ENCODE data around the gene HAUS8.

DNA sequence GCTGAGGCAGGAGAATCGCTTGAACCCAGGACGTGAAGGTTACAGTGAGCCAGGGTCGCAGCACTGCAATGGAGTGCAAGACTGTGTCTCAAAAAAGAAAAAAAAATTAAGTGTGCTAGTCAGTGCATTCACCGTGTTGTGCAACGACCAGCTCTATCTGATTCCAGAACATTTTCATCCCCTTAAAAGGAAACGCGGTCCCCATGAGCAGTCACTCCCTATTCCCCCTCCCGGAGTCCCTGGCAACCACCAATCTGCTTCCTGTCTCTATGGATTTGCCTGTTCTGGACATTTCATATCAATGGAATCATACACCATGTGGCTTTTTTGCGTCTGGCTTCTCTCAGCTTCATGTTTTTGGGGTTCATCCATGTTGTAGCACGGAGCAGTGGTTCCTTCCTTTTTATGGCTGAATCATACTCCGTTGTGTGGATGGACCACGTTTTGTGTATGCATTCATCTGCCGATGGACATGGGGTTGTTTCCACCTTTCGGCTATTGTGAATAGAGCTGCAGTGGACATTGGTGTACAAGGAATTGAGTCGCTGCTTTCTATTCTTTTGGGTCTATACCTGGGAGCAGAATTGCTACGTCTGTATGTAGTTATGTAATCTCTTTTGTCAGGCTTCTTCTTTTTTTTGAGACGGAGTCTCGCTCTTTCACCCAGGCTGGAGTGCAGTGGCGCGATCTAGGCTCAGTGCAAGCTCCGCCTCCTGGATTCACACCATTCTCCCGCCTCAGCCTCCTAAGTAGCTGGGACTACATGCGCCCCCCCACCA lies 20.1 kb upstream of the HAUS8 start:
- TF ChIP-seq CTCF (IDR thresholded peaks at IDR 0.05; ENCODE audit: poor library complexity, severe bottlenecking) (no peak), EP300 (conservative IDR thresholded peaks at IDR 0.05; ENCODE audit: poor library complexity, severe bottlenecking) (no peak), EZH2 (IDR thresholded peaks at IDR 0.05; ENCODE audit: borderline replicate concordance, insufficient read depth, low read length, poor library complexity, severe bottlenecking) (no peak), POLR2AphosphoS5 (IDR thresholded peaks at IDR 0.05) (no peak), SMC3 (conservative IDR thresholded peaks at IDR 0.05; ENCODE audit: poor library complexity) (no peak), MXI1 (conservative IDR thresholded peaks at IDR 0.05; ENCODE audit: poor library complexity, severe bottlenecking) (no peak), TAF1 (IDR thresholded peaks at IDR 0.05; ENCODE audit: low read depth) (no peak), RAD21 (conservative IDR thresholded peaks at IDR 0.05) (no peak)
- TF ChIP-seq, protein P1, sequence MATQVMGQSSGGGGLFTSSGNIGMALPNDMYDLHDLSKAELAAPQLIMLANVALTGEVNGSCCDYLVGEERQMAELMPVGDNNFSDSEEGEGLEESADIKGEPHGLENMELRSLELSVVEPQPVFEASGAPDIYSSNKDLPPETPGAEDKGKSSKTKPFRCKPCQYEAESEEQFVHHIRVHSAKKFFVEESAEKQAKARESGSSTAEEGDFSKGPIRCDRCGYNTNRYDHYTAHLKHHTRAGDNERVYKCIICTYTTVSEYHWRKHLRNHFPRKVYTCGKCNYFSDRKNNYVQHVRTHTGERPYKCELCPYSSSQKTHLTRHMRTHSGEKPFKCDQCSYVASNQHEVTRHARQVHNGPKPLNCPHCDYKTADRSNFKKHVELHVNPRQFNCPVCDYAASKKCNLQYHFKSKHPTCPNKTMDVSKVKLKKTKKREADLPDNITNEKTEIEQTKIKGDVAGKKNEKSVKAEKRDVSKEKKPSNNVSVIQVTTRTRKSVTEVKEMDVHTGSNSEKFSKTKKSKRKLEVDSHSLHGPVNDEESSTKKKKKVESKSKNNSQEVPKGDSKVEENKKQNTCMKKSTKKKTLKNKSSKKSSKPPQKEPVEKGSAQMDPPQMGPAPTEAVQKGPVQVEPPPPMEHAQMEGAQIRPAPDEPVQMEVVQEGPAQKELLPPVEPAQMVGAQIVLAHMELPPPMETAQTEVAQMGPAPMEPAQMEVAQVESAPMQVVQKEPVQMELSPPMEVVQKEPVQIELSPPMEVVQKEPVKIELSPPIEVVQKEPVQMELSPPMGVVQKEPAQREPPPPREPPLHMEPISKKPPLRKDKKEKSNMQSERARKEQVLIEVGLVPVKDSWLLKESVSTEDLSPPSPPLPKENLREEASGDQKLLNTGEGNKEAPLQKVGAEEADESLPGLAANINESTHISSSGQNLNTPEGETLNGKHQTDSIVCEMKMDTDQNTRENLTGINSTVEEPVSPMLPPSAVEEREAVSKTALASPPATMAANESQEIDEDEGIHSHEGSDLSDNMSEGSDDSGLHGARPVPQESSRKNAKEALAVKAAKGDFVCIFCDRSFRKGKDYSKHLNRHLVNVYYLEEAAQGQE (IDR thresholded peaks at IDR 0.05; ENCODE audit: borderline replicate concordance): no peak

Measured in neural cell (in vitro differentiated cells).